Measurements from ENCODE around the gene TMED4.

TMED4 gene

DNA sequence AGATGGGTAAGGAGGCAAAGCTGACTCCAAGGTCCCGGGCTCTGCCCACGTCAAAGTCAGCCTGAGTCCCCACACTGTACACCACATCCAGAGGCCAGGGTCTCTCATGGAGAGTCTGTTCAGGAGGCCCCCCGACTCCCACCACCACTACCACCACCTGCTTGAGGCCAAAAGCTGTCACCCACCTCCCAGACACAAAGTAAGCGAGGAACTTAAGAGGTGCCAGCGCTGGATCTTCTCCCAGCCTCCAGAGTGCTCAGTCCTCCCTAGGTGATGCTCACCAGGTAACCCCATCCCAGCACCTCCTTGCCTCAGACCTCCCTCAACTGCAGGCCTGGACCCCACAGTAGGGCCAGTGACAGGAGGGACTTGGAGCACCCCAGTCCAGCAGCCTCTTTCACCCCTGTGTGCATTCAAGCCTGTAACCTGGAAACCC lies 41.4 kb downstream of the TMED4 start:
- no peak for DNase-seq (ENCODE audit: low spot score)

DNA sequence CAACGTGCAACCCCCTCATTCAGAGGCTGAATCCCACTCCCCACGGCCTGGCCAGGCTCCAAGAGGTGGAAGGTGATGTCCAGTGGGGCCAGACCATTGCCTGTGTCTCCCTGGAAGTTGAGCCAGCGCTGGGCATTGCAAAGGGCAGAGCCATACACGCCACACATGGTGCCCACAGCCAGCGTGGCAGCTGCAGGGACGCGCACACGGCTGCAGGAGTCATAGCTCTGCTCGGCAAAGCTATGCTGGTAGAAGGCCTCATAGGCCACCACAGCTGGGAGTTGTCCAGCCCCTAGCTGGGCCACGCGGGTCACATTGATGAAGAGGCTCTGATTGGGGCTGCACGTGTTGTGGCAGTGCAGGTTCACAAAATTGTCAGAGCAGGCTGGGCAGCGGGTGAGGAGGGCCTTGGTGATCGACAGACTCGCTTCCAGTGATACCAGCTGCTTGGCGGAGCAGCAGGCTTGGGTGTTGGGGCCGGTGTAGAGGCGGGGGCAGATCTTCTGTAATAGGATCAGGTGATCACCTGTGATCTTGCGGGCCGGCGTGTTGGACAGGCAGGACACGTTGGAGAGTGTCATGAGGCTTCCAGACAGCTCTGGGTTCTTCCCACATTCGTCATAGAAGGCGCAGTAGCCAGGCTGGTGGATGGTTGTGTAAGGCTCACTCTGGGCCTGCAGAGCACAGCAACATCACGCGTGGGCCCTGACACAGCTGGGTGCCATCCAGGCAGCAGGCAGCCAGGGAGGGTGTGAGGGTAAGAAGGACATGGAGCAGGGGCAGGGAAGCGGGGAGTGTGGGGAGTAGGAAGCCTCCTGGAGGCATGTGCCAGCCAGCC lies 42.1 kb downstream of the TMED4 start:
- no peak for DNase-seq (ENCODE audit: low spot score)

DNA sequence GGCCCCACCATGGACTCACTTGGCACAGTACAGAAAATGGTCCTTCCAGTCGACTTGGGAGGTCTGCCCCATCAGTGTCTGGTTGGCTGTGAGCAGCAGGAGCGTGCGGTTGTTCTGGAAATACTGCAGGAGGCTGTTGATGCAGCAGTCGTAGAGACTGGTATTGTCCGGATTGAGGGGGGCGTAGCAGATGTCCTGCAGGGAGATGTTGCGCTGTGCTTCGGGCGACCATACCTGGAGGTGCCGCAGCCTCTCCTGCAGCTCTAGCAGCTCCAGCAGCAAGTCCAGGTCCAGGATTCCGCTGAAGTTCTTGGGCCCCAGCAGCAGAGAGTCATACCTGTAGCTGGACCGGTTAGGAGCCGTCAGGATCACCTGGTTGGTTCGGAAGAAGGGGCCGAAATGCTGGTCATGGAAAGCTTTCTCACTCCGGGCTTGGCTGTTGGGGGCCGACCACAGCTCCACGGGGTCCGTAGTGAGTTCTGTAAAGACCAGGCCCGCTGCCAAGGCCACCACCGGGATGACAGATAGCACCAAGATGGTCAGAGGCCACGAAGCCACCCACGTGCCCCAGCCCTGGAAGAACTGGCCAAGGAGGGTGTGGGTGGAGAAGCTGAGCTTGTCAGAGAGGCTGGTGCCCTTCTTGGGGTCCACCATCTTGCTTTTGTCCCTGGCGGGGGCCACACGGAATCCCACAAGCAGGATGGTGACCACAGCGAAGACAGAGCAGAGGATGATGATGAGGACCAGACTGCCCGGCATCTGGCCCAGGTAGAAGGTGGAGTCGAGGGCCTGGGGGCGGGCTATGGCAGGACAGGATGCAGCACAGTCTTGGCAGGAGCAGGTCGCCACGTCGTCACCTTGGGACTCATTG lies 43.0 kb downstream of the TMED4 start:
- DNase-seq (ENCODE audit: low spot score), result no peak

DNA sequence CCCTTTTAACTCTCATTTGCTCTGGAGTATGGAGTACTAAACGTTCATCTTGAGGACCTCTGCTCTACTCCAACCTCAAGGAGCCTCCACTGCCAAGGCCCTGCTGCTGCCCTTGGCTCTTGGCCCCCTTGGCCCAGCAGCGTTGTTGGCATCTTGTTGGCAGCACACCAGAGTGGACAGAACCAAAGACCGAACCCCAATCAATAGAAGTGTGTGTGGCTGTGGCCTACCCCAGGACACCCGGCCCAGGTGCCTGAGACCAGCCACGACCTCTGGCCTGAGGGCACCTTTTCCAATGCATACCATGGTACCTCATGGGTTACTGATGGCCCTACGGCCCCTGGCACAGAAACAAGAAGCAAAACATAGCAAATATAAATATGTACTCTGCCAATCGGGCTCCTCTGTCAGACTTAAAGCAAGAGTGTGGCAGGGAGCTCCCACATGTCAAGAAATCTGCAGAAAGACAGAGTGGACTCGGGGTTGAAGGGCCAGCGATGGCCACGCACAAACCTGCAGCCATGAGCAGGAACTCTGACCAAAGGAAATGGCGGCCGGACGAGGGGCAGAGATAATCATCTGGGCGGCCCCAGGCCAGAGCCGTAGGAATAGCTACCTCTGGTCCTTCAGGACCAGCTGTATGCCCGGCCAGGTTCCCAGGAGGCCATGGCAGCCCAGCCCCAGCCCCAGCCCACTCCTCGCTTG lies 43.8 kb downstream of the TMED4 start:
- no peak for DNase-seq (ENCODE audit: low spot score)

- DNase-seq (ENCODE audit: low spot score), result no peak
Measured at GRCh38 chr7:44537442-44537841, 44.6 kb downstream of the TMED4 start.

DNA sequence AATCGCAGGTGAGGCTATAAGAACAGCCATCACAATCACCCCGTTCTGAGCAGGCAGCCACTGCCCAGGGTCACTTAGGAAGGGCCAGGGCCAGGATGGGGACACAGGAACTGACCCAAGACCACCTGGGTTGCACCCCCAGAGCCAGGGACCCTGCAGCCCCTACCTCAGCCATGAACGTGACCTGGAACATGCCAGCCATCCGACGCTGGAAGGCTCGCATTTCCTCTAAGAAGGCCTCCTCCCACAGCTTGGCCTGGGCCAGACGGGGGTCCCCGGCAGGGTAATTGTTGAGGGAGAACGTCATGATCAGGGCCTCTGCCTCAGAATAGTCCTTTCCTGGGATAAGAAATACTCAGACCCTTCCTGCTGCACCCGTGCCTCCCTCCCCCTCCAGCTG lies 45.9 kb downstream of the TMED4 start:
- no peak for DNase-seq (ENCODE audit: low spot score)

DNA sequence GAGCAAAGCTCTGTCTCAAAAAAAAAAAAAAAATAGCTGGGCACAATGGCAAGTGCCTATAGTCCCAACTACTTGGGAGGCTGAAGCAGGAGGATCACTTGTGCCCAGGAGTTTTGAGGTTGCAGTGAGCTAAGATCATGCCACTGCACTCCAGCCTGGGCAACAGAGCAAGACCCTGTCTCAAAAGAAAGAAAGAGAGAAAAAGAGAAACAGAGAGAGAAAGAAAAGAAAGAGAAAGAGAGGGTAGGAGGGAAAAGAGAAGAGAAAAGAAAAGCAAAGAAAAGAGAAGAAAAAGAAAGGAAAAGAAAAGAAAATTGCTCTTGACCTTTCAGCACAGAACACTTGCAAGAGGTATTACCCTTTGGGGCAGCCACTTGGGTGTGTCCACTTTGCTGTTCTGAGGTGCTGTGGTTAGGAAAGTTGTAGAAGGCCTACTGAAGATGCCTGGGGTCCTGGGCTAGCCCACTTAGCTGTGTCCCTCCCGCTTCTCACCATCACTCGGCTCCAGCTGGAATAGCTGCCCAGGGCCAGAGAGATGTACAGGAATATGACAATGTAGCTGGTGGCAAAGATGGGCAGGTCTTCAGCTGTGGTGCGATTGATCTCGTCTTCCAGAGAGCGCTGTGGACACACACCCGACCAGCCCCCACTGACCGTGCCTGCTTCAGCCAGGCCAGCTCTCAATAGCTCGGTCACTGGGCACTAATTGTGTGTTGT lies 46.5 kb downstream of the TMED4 start:
- no peak for DNase-seq (ENCODE audit: low spot score)

DNA sequence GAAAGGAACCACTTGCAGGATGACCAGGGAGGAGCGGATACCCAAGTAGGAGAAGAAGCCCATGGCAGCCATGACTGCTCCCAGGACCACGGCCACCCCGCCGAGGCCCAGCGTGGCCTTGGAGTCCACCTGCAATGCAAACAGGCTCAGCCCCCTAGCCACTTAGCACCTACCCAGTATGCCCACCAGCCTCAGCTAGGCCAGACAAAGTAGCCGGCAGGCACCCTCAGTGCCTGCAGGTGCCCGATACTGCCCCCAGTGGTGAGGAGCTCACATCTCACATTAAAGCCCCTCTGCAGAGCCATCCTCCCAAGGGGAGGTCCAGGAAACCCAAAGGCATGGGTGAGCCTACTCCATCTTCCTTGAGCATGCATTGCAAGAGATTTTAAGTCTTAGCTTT lies 47.5 kb downstream of the TMED4 start:
- DNase-seq (ENCODE audit: low spot score), result no peak

DNA sequence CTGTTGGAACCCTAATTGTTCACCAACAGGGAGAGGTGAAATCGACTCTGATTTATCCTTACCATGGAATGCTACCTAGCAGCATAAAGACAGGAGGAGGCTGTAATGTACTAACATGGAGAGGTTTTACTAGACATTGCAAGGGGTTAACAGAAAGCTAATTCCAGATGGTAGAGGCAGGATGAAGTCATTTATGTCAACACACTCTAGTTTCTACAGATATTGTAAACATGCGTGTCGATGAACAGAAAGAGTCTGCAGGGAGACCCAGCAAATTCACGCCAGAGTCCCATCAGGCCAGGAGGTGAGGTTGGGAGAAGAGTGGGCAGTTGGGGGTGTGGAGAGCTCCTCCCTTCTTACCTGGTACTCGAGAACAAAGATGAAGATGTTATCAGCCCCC lies 47.9 kb downstream of the TMED4 start:
- no peak for DNase-seq (ENCODE audit: low spot score)

GRCh38 chr7:44533301-44534055 lies 48.6 kb downstream of the TMED4 start:
- no peak for DNase-seq (ENCODE audit: low spot score)

DNA sequence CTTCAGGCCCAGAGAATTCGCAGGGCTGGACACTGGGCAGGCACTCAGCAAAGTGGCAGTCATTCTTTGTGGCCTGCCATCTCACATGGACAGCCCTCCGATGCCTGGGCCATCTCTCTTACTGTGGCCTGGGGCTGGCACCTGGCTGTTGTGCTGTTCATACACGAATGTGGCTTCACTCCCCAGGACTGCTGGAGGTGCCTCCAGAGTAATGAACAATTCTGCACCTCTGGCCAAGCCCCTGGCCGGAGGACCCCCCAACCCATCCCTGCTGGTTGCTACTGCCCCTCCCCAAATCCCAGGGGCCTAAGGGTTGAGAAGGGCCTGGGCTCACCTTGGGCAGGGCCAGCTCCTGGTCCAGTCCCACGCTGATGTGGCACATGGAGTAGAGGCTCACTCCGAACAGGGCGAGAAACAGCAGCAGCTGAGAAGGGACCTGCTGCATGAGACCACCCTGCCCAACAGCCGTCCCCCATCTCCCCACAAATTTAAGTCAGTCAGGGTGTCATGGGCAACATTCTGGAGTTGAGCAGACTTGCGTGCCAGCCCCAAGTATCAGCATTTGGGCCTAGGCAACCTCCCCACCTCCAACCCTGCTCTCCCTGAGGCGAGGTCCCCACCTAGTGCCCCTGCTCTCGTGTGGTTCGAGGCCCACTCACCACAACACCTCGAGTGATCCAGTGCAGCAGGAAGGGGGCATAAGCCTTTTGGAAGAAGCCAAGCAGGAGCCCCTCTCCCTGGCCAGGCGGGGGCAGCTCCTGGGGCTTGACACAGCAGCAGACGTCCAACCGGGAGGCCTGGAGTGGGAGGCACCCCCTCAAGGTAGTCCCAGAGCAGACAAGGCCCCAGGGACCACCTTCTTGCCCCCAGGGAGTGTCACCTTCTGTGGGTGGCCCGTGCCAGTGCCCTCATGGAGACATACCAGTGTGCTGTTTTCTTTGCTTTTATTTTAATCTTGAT lies 50.3 kb downstream of the TMED4 start:
- DNase-seq (ENCODE audit: low spot score), result no peak

DNA sequence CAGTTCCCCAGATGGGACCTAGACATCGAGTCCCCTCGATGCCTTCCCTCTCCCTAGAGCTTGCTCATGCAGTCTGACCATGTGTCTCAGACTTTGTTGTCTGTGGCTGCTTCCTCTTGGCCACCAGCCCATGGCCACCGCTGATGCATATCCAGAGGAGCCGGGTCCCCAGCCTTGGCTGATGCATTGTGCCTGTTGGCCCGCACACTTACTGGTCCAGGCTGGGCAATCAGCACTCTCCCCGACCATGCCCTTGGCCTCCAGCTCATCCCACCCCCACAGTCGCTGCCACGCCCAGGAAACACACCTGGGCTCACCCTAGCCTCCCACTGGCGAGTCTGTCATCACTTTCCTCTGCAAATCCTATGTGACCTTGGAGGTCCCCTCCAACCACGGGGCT lies 51.0 kb downstream of the TMED4 start:
- DNase-seq (ENCODE audit: low spot score), result no peak

All from pons (tissue), 1 donor.